SK-N-MC (cell line): Measurements from ENCODE around the gene CEP85.

ENCODE experiments used
- DNase-seq: peaks from one replicate; pipeline ENCODE4 v3.0.0-alpha.2; 2011; ENCODE audit warnings: low read depth, low spot score
- H3K27ac ChIP-seq: fragments of 200-600 bp; sonication (generic); 2 replicates; pipeline ENCODE4 v1.5.1; 2016; ENCODE audit warnings: mixed run types
- H3K36me3 ChIP-seq: fragments of 200-600 bp; sonication (generic); 2 replicates; pipeline ENCODE4 v1.6.1; 2017; ENCODE audit warnings: antibody characterized with exemption, low read length, mixed read lengths; ENCODE audit not compliant: insufficient read depth
- H3K4me3 ChIP-seq: fragments of 200-600 bp; sonication (generic); 2 replicates; pipeline ENCODE4 v1.5.1; 2016
- H3K9ac ChIP-seq: fragments of 200-600 bp; sonication (generic); 2 replicates; pipeline ENCODE4 v1.8.0; 2017; ENCODE audit warnings: mixed run types, mixed read lengths; ENCODE audit not compliant: insufficient read length
- H3K9me3 ChIP-seq: fragments of 200-600 bp; sonication (generic); 2 replicates; pipeline ENCODE4 v1.6.1; 2017; ENCODE audit warnings: low read depth, mild to moderate bottlenecking, antibody characterized with exemption, low read length, moderate library complexity, mixed read lengths
- EZH2 ChIP-seq: fragments of 200-600 bp; sonication (generic); IDR thresholded peaks from one replicate; pipeline ENCODE4 v1.6.1; 2017; ENCODE audit warnings: antibody characterized with exemption
- FOXP2 ChIP-seq: optimal IDR thresholded peaks from 2 replicates; pipeline ENCODE3; 2011; ENCODE audit warnings: mild to moderate bottlenecking, moderate library complexity; ENCODE audit not compliant: insufficient read depth; ENCODE audit errors: extremely low read length, control extremely low read depth
- POLR2AphosphoS5 ChIP-seq: IDR thresholded peaks from 2 replicates; pipeline ENCODE4 v1.6.1; 2012; ENCODE audit warnings: mild to moderate bottlenecking, low read depth, low read length, borderline replicate concordance

CEP85 gene

GRCh38 chr1:26268290-26269197 is 34.5 kb downstream of the CEP85 start:
- no peak for DNase-seq
- H3K4me3 ChIP-seq: no peak overlapping the region
- TF ChIP-seq EZH2 (no peak), FOXP2 (no peak), POLR2AphosphoS5 (no peak)
- H3K9me3 ChIP-seq: no peaks in the 10 kb centered on the region
- H3K27ac ChIP-seq: no peak overlapping the region
- H3K36me3 ChIP-seq: peaks cover 78% of the 10 kb centered on the region
- no peak overlapping the region for H3K9ac ChIP-seq

- H3K4me3 ChIP-seq: no peak overlapping the region
- TF ChIP-seq POLR2AphosphoS5: no peak
- TF ChIP-seq EZH2: no peak
- TF ChIP-seq FOXP2: no peak
- H3K36me3 ChIP-seq: peaks cover 75% of the 10 kb centered on the region
- H3K9me3 ChIP-seq: no peaks in the 10 kb centered on the region
- no peak overlapping the region for H3K27ac ChIP-seq
- no peak overlapping the region for H3K9ac ChIP-seq
- no peak for DNase-seq
Measured at GRCh38 chr1:26269198-26269550, 35.2 kb downstream of the CEP85 start.

GRCh38 chr1:26274801-26275425 is 40.9 kb downstream of the CEP85 start:
- no peak overlapping the region for H3K4me3 ChIP-seq
- H3K36me3 ChIP-seq: peaks cover 72% of the 10 kb centered on the region
- H3K27ac ChIP-seq: peak overlapping the region; percentile 25; the same call in 1 of the 2 replicates
- DNase-seq: no peak
- H3K9ac ChIP-seq: no peak overlapping the region
- no peaks in the 10 kb centered on the region for H3K9me3 ChIP-seq
- TF ChIP-seq FOXP2: no peak
- TF ChIP-seq EZH2: no peak
- TF ChIP-seq POLR2AphosphoS5: no peak

- Histone ChIP-seq H3K9me3 (no peaks in the 10 kb centered on the region), H3K9ac (peak overlapping the region; percentile 4), H3K36me3 (peaks cover 63% of the 10 kb centered on the region), H3K4me3 (no peak overlapping the region), H3K27ac (peak overlapping the region; percentile 52; the same call in 1 of the 2 replicates)
- no peak for TF ChIP-seq POLR2AphosphoS5
- peak; percentile 35 for DNase-seq
Measured at GRCh38 chr1:26275580-26276431, 41.8 kb downstream of the CEP85 start.

GRCh38 chr1:26276432-26276838 is 42.4 kb downstream of the CEP85 start:
- H3K36me3 ChIP-seq: peaks cover 56% of the 10 kb centered on the region

GRCh38 chr1:26277261-26277661 is 43.3 kb downstream of the CEP85 start:
- no peak overlapping the region for H3K4me3 ChIP-seq

More at GRCh38 chr1:26276432-26276838, 42.4 kb downstream of the CEP85 start:
- H3K4me3 ChIP-seq: no peak overlapping the region
- H3K9me3 ChIP-seq: no peaks in the 10 kb centered on the region
- H3K27ac ChIP-seq: no peak overlapping the region
- TF ChIP-seq FOXP2 (no peak), EZH2 (no peak), POLR2AphosphoS5 (no peak)
- H3K9ac ChIP-seq: no peak overlapping the region
- DNase-seq: no peak

GRCh38 chr1:26277719-26278118 is 43.7 kb downstream of the CEP85 start:
- DNase-seq: no peak
- peaks cover 47% of the 10 kb centered on the region for H3K36me3 ChIP-seq
- no peak overlapping the region for H3K9ac ChIP-seq
- TF ChIP-seq EZH2 (no peak), FOXP2 (no peak), POLR2AphosphoS5 (no peak)
- H3K9me3 ChIP-seq: no peaks in the 10 kb centered on the region
- H3K27ac ChIP-seq: no peak overlapping the region
- no peak overlapping the region for H3K4me3 ChIP-seq

More at GRCh38 chr1:26277261-26277661, 43.3 kb downstream of the CEP85 start:
- TF ChIP-seq FOXP2: no peak
- no peak for TF ChIP-seq POLR2AphosphoS5
- no peak for TF ChIP-seq EZH2
- no peaks in the 10 kb centered on the region for H3K9me3 ChIP-seq
- H3K36me3 ChIP-seq: peaks cover 49% of the 10 kb centered on the region
- no peak overlapping the region for H3K9ac ChIP-seq
- DNase-seq: no peak
- H3K27ac ChIP-seq: no peak overlapping the region

- DNase-seq: no peak
- H3K4me3 ChIP-seq: no peak overlapping the region
- no peak overlapping the region for H3K27ac ChIP-seq
- H3K9ac ChIP-seq: no peak overlapping the region
- H3K36me3 ChIP-seq: peaks cover 42% of the 10 kb centered on the region
- no peaks in the 10 kb centered on the region for H3K9me3 ChIP-seq
- TF ChIP-seq POLR2AphosphoS5 (no peak), EZH2 (no peak), FOXP2 (no peak)
Measured at GRCh38 chr1:26278303-26278702, 44.3 kb downstream of the CEP85 start.
